Breast epithelium (tissue), 4 donors: ENCODE results near the gene NEFH. TPM values are rescaled to one million over a fixed set of nuclear protein-coding genes. Genes with fewer than 3 reads are reported as not detected.

Experiments used
- DNase-seq, 2 donors: peaks; one replicate each; pipeline ENCODE4 v3.0.0-alpha.2; 2019; ENCODE audit warnings: low spot score in 2 of 2
- H3K27ac ChIP-seq, 2 donors: fragments of 200-600 bp; sonication (generic) in 1 of 2; one replicate each; pipeline ENCODE4 v1.5.1; 2016 to 2019; ENCODE audit warnings: mild to moderate bottlenecking in 1 of 2
- H3K27me3 ChIP-seq, 2 donors: fragments of 200-600 bp; sonication (generic) in 1 of 2; one replicate each; pipeline versions ENCODE4 v1.5.1 to v1.6.0; 2017 to 2019; ENCODE audit warnings: control low read depth in 1 of 2, mild to moderate bottlenecking in 1 of 2
- H3K36me3 ChIP-seq: fragments of 200-600 bp; one replicate; pipeline ENCODE4 v1.5.1; 2019
- H3K4me1 ChIP-seq, 2 donors: fragments of 200-600 bp; sonication (generic); one replicate each; pipeline ENCODE4 v1.5.1; 2016 to 2019; ENCODE audit warnings: control low read depth in 1 of 2
- H3K4me3 ChIP-seq, 3 donors: fragments of 200-600 bp; sonication (generic); 1 replicate in 2 of 3; 2 replicates in 1 of 3; pipeline ENCODE4 v1.5.1; 2016 to 2019; ENCODE audit warnings: mild to moderate bottlenecking in 3 of 3, moderate library complexity in 2 of 3
- H3K9me3 ChIP-seq, 2 donors: fragments of 200-600 bp; sonication (generic) in 1 of 2; one replicate each; pipeline ENCODE4 v1.5.1; 2016 to 2019; ENCODE audit warnings: control low read depth in 1 of 2
- CTCF ChIP-seq, 3 donors: fragments of 450-650 bp; IDR thresholded peaks; one replicate each; pipeline ENCODE4 v1.5.1; 2016 to 2017; ENCODE audit warnings: antibody characterized with exemption in 3 of 3, mild to moderate bottlenecking in 3 of 3, moderate library complexity in 3 of 3
- POLR2A ChIP-seq: fragments of 450-650 bp; IDR thresholded peaks from one replicate; pipeline ENCODE4 v1.6.1; 2016; ENCODE audit warnings: antibody characterized with exemption, mild to moderate bottlenecking, moderate library complexity
- POLR2AphosphoS5 ChIP-seq, 3 donors: sonication (generic); formaldehyde crosslinking; IDR thresholded peaks; one replicate each; pipeline ENCODE4 v1.6.1; 2017; ENCODE audit warnings: antibody characterized with exemption in 3 of 3
- intact Hi-C: fragments of 100-400 bp; cut with DNase I; formaldehyde crosslinking; loops from one replicate; pipeline ENCODE4 v1.15.1; 2023; ENCODE audit warnings: low total_unique reads
- total RNA-seq, 3 donors: library from RNA; depleted of rRNA; stranded (reverse); fragments of >200 nt; gene quantifications; one replicate each; pipeline ENCODE4 v1.1.0, GENCODE V29; 2016

The NEFH gene
- total RNA-seq, 3 donors from 2014 or later, result 0.29 to 0.33 (median 0.32) TPM

GRCh38 chr22:29463629-29464028, 16.4 kb upstream of the NEFH start:
- no peaks in the 10 kb centered on the region for H3K36me3 ChIP-seq
- H3K9me3 ChIP-seq, result no peaks in the 10 kb centered on the region
- intact Hi-C loops, result no loop called here
- H3K27ac ChIP-seq, result no peak overlapping the region
- H3K4me1 ChIP-seq, result no peaks in the 10 kb centered on the region
- no peak for DNase-seq
- no peak for TF ChIP-seq CTCF (IDR thresholded peaks at IDR 0.05)
- TF ChIP-seq POLR2AphosphoS5 (IDR thresholded peaks at IDR 0.05), result no peak
- TF ChIP-seq POLR2A, result no peak
- H3K27me3 ChIP-seq, result no peaks in the 10 kb centered on the region
- no peak overlapping the region for H3K4me3 ChIP-seq

- Histone ChIP-seq H3K36me3 (no peaks in the 10 kb centered on the region), H3K4me3 (no peak overlapping the region), H3K4me1 (no peaks in the 10 kb centered on the region), H3K9me3 (no peaks in the 10 kb centered on the region), H3K27me3 (no peaks in the 10 kb centered on the region), H3K27ac (no peak overlapping the region)
- TF ChIP-seq CTCF (IDR thresholded peaks at IDR 0.05) (no peak), POLR2A (no peak), POLR2AphosphoS5 (IDR thresholded peaks at IDR 0.05) (no peak)
- intact Hi-C loops, result no loop called here
- no peak for DNase-seq
Observed at GRCh38 chr22:29464581-29464980, 15.4 kb upstream of the NEFH start.

GRCh38 chr22:29469755-29470154, 10.3 kb upstream of the NEFH start:
- peak overlapping the region in 2 of 3 donors; percentile 47 to 67 for H3K4me3 ChIP-seq
- no peak for DNase-seq

GRCh38 chr22:29470159-29470855, 9.7 kb upstream of the NEFH start:
- no peaks in the 10 kb centered on the region for H3K27me3 ChIP-seq
- no peaks in the 10 kb centered on the region for H3K9me3 ChIP-seq
- TF ChIP-seq POLR2A (no peak), CTCF (IDR thresholded peaks at IDR 0.05) (peak; percentile 56 to 83 (median 63))
- intact Hi-C loops, result no loop called here
- H3K4me1 ChIP-seq, result no peaks in the 10 kb centered on the region
- peak overlapping the region in 2 of 3 donors; percentile 47 to 67 for H3K4me3 ChIP-seq
- no peak overlapping the region for H3K27ac ChIP-seq
- no peaks in the 10 kb centered on the region for H3K36me3 ChIP-seq
- peak; percentile 45 to 67 for DNase-seq

More at GRCh38 chr22:29469755-29470154, 10.3 kb upstream of the NEFH start:
- H3K4me1 ChIP-seq, result no peaks in the 10 kb centered on the region
- H3K9me3 ChIP-seq, result no peaks in the 10 kb centered on the region
- H3K27me3 ChIP-seq, result no peaks in the 10 kb centered on the region
- H3K27ac ChIP-seq, result no peak overlapping the region
- TF ChIP-seq POLR2AphosphoS5 (IDR thresholded peaks at IDR 0.05) (no peak), POLR2A (no peak)
- H3K36me3 ChIP-seq, result no peaks in the 10 kb centered on the region
- intact Hi-C loops, result no loop called here

GRCh38 chr22:29473001-29473400, 7.0 kb upstream of the NEFH start:
- Histone ChIP-seq H3K4me3 (no peak overlapping the region), H3K27ac (no peak overlapping the region), H3K4me1 (no peaks in the 10 kb centered on the region), H3K9me3 (no peaks in the 10 kb centered on the region), H3K36me3 (no peaks in the 10 kb centered on the region), H3K27me3 (no peaks in the 10 kb centered on the region)
- no peak for DNase-seq
- intact Hi-C loops, result no loop called here
- TF ChIP-seq POLR2A (no peak), POLR2AphosphoS5 (IDR thresholded peaks at IDR 0.05) (no peak)

- Histone ChIP-seq H3K36me3 (no peaks in the 10 kb centered on the region), H3K4me3 (no peak overlapping the region), H3K27me3 (peaks cover 8 to 21% of the 10 kb centered on the region in 2 donors), H3K9me3 (no peaks in the 10 kb centered on the region), H3K27ac (no peak overlapping the region), H3K4me1 (peaks cover 0 to 2% of the 10 kb centered on the region in 2 donors)
- intact Hi-C loops, result no loop called here
- TF ChIP-seq POLR2AphosphoS5 (IDR thresholded peaks at IDR 0.05), result no peak
- TF ChIP-seq POLR2A, result no peak
- TF ChIP-seq CTCF (IDR thresholded peaks at IDR 0.05), result no peak
- DNase-seq, result no peak
Observed at GRCh38 chr22:29475550-29475949, 4.5 kb upstream of the NEFH start.
